GM06990 (cell line): Measurements from ENCODE around the gene TRUB2.

Source experiments
- DNase-seq: peaks from one replicate; pipeline ENCODE4 v3.0.0-alpha.2; 2011; ENCODE audit not compliant: insufficient read length; ENCODE audit errors: extremely low read depth
- H3K27me3 ChIP-seq: replicated peaks from 2 replicates; pipeline ENCODE4 v1.6.0; 2011; ENCODE audit warnings: low read length; ENCODE audit not compliant: control insufficient read depth, insufficient read depth
- H3K36me3 ChIP-seq: 2 replicates; pipeline ENCODE4 v1.5.1; 2011; ENCODE audit warnings: low read length; ENCODE audit not compliant: control insufficient read depth, insufficient read depth
- H3K4me3 ChIP-seq: replicated peaks from 2 replicates; pipeline ENCODE4 v1.5.1; 2011; ENCODE audit warnings: low read depth, mild to moderate bottlenecking, control low read depth, low read length
- TF ChIP-seq, protein P1 (sequence below): IDR thresholded peaks from 2 replicates; pipeline ENCODE4 v1.5.1; 2011; ENCODE audit warnings: low read length, control low read depth, mild to moderate bottlenecking, inconsistent platforms; ENCODE audit not compliant: insufficient read depth, poor library complexity, severe bottlenecking

Gene TRUB2

DNA sequence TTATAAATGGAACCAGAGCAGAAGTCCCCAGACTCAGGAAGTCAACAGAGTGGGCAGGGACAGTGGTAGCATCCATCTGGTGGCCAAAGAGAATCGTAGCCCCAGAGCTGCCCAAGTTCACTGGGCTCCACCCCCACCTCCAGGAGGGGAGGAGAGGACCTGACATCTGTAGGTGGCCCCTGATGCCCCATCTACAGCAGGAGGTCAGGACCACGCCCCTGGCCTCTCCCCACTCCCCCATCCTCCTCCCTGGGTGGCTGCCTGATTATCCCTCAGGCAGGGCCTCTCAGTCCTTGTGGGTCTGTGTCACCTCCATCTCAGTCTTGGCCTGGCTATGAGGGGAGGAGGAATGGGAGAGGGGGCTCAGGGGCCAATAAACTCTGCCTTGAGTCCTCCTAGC lies 38.6 kb upstream of the TRUB2 start:
- TF ChIP-seq, protein P1, sequence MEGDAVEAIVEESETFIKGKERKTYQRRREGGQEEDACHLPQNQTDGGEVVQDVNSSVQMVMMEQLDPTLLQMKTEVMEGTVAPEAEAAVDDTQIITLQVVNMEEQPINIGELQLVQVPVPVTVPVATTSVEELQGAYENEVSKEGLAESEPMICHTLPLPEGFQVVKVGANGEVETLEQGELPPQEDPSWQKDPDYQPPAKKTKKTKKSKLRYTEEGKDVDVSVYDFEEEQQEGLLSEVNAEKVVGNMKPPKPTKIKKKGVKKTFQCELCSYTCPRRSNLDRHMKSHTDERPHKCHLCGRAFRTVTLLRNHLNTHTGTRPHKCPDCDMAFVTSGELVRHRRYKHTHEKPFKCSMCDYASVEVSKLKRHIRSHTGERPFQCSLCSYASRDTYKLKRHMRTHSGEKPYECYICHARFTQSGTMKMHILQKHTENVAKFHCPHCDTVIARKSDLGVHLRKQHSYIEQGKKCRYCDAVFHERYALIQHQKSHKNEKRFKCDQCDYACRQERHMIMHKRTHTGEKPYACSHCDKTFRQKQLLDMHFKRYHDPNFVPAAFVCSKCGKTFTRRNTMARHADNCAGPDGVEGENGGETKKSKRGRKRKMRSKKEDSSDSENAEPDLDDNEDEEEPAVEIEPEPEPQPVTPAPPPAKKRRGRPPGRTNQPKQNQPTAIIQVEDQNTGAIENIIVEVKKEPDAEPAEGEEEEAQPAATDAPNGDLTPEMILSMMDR: no peak
- Histone ChIP-seq H3K27me3 (no peaks in the 10 kb centered on the region), H3K4me3 (no peak overlapping the region), H3K36me3 (no peaks in the 10 kb centered on the region; the same call in 1 of the 2 replicates)
- no peak for DNase-seq

DNA sequence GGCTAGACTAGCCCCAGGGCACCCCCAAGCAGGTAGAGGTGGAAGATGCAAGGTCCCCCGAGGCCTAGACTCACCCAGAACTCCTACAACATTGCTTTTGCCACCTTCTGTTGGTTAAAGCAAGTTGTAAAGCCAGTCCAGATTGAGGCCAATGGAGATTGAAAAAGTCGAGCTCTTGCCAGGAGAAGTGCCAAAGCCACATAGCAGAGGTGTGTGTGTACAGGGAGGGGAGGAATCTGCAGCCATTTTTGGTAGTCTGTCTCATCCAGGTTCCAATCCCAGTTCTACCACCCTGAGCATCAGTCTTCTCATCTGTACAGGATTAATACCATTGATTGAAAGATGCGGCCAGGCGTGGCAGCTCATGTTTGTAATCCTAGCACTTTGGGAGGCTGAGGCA lies 36.6 kb upstream of the TRUB2 start:
- DNase-seq: no peak
- TF ChIP-seq, protein P1: no peak
- Histone ChIP-seq H3K27me3 (no peaks in the 10 kb centered on the region), H3K4me3 (no peak overlapping the region), H3K36me3 (peaks cover 2% of the 10 kb centered on the region; the same call in 1 of the 2 replicates)

DNA sequence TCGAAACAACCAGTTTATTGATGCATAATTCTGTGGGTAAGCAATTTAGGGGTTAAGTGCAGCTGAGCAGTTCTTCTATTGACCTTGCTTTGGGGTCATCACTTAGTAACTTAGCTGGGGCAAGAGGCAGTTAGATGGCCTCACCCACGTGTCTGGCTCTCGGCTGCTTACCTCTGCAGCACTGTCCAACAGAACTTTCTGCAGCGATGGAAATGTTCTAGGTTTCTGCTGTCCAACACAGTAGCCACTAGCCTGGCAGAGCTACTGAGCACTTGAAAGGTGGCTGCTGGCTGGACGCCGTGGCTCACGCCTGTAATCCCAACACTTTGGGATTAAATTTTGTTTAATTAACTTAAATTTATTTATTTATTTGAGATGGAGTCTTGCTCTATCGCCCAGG lies 35.8 kb upstream of the TRUB2 start:
- H3K36me3 ChIP-seq: peaks cover 2% of the 10 kb centered on the region; the same call in 1 of the 2 replicates
- TF ChIP-seq, protein P1: no peak
- no peak overlapping the region for H3K4me3 ChIP-seq
- H3K27me3 ChIP-seq: no peaks in the 10 kb centered on the region
- DNase-seq: no peak

DNA sequence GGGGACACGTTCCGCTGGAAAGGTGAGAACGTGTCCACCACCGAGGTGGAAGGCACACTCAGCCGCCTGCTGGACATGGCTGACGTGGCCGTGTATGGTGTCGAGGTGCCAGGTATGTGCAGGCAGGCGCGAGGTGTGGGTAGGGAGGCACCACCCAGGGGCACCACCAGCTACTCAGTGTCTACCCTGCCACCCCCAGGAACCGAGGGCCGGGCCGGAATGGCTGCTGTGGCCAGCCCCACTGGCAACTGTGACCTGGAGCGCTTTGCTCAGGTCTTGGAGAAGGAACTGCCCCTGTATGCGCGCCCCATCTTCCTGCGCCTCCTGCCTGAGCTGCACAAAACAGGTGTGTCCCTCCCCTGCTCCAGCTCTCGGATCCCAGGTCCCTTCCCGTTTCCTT lies 33.2 kb upstream of the TRUB2 start:
- DNase-seq: no peak
- H3K36me3 ChIP-seq: peaks cover 2% of the 10 kb centered on the region; the same call in 1 of the 2 replicates
- H3K27me3 ChIP-seq: no peaks in the 10 kb centered on the region
- TF ChIP-seq, protein P1: no peak
- no peak overlapping the region for H3K4me3 ChIP-seq

DNA sequence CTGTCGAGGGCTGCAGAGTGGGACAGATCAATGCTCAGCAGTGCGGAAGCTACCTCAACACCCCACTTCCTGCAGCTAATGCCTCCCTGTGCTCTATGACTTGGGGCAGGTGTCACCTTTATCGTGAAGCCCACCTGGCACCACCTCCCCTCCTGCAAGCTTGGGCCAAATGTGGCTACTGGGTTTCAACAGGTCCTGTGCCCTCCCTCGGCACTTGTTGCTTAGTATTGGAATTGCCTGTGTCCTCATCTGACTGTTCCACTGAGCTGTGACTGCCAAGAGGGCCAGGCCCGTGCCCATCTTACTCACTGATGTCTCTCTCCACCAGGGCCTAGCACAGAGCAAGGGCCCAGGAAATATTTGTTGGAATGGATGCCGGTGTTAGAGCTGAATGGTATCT lies 27.5 kb upstream of the TRUB2 start:
- H3K27me3 ChIP-seq: no peaks in the 10 kb centered on the region
- H3K36me3 ChIP-seq: peaks cover 19% of the 10 kb centered on the region
- H3K4me3 ChIP-seq: no peak overlapping the region
- TF ChIP-seq, protein P1: no peak
- no peak for DNase-seq

DNA sequence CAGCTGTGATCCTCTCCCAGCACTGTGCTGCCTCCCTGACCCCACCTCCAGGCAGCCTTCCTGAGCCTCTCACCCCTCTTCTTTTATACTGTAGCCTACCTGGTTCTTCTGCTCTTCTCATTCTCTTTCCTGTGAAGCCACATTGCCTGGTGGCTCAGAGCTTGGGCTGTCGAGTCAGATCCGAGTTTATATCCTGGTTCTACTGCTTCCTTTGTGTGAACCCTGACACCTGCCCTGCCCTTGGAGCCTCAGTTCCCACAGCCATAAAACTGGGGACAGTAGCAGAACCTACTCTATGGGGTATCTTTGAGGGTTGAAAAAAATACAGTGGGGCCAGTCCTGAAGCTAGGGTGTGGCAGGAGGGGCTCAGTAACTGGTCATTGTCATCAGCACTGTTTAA lies 26.9 kb upstream of the TRUB2 start:
- no peak for DNase-seq
- TF ChIP-seq, protein P1: no peak
- Histone ChIP-seq H3K27me3 (no peaks in the 10 kb centered on the region), H3K36me3 (peaks cover 19% of the 10 kb centered on the region), H3K4me3 (no peak overlapping the region)
